Breast epithelium (tissue), 4 donors: ENCODE results near the gene ANKK1. TPM values are rescaled to one million over a fixed set of nuclear protein-coding genes. Genes with fewer than 3 reads are reported as not detected.

Experiments
- DNase-seq, 2 donors: peaks; one replicate each; pipeline ENCODE4 v3.0.0-alpha.2; 2019; ENCODE audit warnings: low spot score in 2 of 2
- H3K27ac ChIP-seq, 2 donors: fragments of 200-600 bp; sonication (generic) in 1 of 2; one replicate each; pipeline ENCODE4 v1.5.1; 2016 to 2019; ENCODE audit warnings: mild to moderate bottlenecking in 1 of 2
- H3K27me3 ChIP-seq, 2 donors: fragments of 200-600 bp; sonication (generic) in 1 of 2; one replicate each; pipeline versions ENCODE4 v1.5.1 to v1.6.0; 2017 to 2019; ENCODE audit warnings: control low read depth in 1 of 2, mild to moderate bottlenecking in 1 of 2
- H3K36me3 ChIP-seq: fragments of 200-600 bp; one replicate; pipeline ENCODE4 v1.5.1; 2019
- H3K4me1 ChIP-seq, 2 donors: fragments of 200-600 bp; sonication (generic); one replicate each; pipeline ENCODE4 v1.5.1; 2016 to 2019; ENCODE audit warnings: control low read depth in 1 of 2
- H3K4me3 ChIP-seq, 3 donors: fragments of 200-600 bp; sonication (generic); 1 replicate in 2 of 3; 2 replicates in 1 of 3; pipeline ENCODE4 v1.5.1; 2016 to 2019; ENCODE audit warnings: mild to moderate bottlenecking in 3 of 3, moderate library complexity in 2 of 3
- H3K9me3 ChIP-seq, 2 donors: fragments of 200-600 bp; sonication (generic) in 1 of 2; one replicate each; pipeline ENCODE4 v1.5.1; 2016 to 2019; ENCODE audit warnings: control low read depth in 1 of 2
- POLR2A ChIP-seq: fragments of 450-650 bp; IDR thresholded peaks from one replicate; pipeline ENCODE4 v1.6.1; 2016; ENCODE audit warnings: antibody characterized with exemption, mild to moderate bottlenecking, moderate library complexity
- POLR2AphosphoS5 ChIP-seq, 3 donors: sonication (generic); formaldehyde crosslinking; IDR thresholded peaks; one replicate each; pipeline ENCODE4 v1.6.1; 2017; ENCODE audit warnings: antibody characterized with exemption in 3 of 3
- intact Hi-C: fragments of 100-400 bp; cut with DNase I; formaldehyde crosslinking; loops from one replicate; pipeline ENCODE4 v1.15.1; 2023; ENCODE audit warnings: low total_unique reads
- total RNA-seq, 3 donors: library from RNA; depleted of rRNA; stranded (reverse); fragments of >200 nt; gene quantifications; one replicate each; pipeline ENCODE4 v1.1.0, GENCODE V29; 2016
- TF ChIP-seq, protein P1 (sequence below), 3 donors: fragments of 450-650 bp; IDR thresholded peaks; one replicate each; pipeline ENCODE4 v1.5.1; 2016 to 2017; ENCODE audit warnings: antibody characterized with exemption in 3 of 3, mild to moderate bottlenecking in 3 of 3, moderate library complexity in 3 of 3

ANKK1 gene
- total RNA-seq, 3 donors from 2014 or later: 1.4 to 3.4 (median 1.6) TPM

DNA sequence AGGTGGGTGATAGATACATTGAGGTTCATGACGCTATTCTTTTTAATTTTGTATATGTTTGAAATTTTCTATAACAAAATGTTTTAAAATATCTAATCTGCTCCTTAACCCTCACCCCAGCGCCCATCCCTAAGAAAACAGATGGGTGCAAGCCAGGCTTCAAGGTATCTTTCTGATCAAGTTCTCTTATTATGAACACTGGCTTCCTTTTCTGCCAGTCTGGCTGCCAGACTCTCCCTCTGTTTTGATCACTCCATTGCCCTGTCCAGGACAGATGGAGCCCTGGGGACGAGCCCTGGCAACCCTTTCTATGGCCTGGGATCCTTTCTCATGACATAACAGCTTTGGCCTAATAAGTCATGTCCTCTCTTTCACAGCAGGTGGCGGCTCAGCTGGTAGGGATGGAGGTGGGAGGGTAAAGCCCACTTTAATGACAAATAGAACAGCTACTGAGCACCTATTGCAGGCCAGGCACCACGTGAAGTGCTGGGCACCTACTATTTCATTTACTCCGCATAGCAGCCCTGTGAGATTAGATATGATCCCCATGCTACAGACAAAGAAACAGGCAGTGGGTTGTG, 49.2 kb downstream of the ANKK1 start:
- no peak for DNase-seq
- H3K27me3 ChIP-seq: no peaks in the 10 kb centered on the region
- no peaks in the 10 kb centered on the region for H3K36me3 ChIP-seq
- intact Hi-C loops: no loop called here
- no peaks in the 10 kb centered on the region for H3K4me1 ChIP-seq
- H3K9me3 ChIP-seq: no peaks in the 10 kb centered on the region
- TF ChIP-seq, protein P1, sequence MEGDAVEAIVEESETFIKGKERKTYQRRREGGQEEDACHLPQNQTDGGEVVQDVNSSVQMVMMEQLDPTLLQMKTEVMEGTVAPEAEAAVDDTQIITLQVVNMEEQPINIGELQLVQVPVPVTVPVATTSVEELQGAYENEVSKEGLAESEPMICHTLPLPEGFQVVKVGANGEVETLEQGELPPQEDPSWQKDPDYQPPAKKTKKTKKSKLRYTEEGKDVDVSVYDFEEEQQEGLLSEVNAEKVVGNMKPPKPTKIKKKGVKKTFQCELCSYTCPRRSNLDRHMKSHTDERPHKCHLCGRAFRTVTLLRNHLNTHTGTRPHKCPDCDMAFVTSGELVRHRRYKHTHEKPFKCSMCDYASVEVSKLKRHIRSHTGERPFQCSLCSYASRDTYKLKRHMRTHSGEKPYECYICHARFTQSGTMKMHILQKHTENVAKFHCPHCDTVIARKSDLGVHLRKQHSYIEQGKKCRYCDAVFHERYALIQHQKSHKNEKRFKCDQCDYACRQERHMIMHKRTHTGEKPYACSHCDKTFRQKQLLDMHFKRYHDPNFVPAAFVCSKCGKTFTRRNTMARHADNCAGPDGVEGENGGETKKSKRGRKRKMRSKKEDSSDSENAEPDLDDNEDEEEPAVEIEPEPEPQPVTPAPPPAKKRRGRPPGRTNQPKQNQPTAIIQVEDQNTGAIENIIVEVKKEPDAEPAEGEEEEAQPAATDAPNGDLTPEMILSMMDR (IDR thresholded peaks at IDR 0.05): no peak
- TF ChIP-seq POLR2A (no peak), POLR2AphosphoS5 (IDR thresholded peaks at IDR 0.05) (no peak)
- no peak overlapping the region for H3K4me3 ChIP-seq
- H3K27ac ChIP-seq: peak overlapping the region; percentile 70 to 76

DNA sequence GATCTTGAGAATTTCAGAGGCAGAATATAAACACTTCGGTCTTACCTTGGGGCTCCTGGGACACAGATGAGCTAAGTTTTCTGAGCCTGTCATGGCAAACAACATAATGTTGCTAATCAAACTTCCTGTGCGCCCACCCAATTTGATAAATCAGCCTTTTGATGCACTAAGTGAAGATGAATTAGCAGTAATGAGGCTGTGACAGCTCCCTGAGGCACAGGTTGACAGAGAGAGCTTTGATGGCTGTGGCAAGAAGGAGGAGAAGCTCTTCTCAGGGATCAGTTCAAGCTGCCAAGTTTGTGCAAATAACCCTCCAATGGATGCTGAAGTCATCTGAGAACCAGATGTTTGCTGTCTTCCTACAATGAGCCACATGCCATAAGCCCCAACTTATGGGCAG, 53.2 kb downstream of the ANKK1 start:
- Histone ChIP-seq H3K4me3 (no peak overlapping the region), H3K4me1 (no peaks in the 10 kb centered on the region), H3K27me3 (no peaks in the 10 kb centered on the region), H3K9me3 (no peaks in the 10 kb centered on the region), H3K36me3 (no peaks in the 10 kb centered on the region), H3K27ac (no peak overlapping the region)
- DNase-seq: no peak
- TF ChIP-seq POLR2A (no peak), POLR2AphosphoS5 (IDR thresholded peaks at IDR 0.05) (no peak)
- TF ChIP-seq, protein P1 (IDR thresholded peaks at IDR 0.05): no peak
- intact Hi-C loops: no loop called here

DNA sequence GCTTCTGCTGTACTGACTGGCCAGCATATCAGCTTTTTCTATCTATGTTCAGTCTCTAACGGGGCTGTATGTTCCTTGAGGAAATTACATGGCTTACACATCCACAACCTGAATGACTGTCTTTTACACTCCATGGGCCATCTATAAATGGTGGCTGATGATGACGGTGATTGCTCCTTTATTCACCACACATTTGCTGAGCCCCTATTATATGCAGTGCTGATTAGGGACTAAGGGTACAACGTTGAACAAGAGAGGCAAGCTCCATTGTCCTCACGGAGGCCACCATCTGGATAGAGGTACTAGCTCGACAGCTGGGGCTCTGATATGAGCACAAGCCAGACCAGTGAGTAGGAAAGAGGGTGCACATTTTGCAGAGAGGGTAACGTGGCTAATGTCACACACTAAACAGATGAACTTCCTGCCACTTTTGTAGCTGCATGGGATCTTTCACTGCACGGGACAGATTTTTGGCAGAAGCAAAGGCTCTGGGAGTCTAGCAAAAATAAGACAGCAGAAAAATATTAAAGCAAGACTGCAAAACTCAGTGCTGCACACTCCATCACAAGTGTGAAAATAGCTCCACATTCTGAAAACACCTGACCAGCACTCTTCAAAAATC, 57.0 kb downstream of the ANKK1 start:
- no peak overlapping the region for H3K27ac ChIP-seq
- H3K4me3 ChIP-seq: no peak overlapping the region
- intact Hi-C loops: no loop called here
- H3K27me3 ChIP-seq: no peaks in the 10 kb centered on the region
- no peaks in the 10 kb centered on the region for H3K36me3 ChIP-seq
- no peaks in the 10 kb centered on the region for H3K9me3 ChIP-seq
- no peaks in the 10 kb centered on the region for H3K4me1 ChIP-seq
- TF ChIP-seq POLR2AphosphoS5 (IDR thresholded peaks at IDR 0.05) (no peak), POLR2A (no peak)
- TF ChIP-seq, protein P1 (IDR thresholded peaks at IDR 0.05): no peak
- DNase-seq: no peak

DNA sequence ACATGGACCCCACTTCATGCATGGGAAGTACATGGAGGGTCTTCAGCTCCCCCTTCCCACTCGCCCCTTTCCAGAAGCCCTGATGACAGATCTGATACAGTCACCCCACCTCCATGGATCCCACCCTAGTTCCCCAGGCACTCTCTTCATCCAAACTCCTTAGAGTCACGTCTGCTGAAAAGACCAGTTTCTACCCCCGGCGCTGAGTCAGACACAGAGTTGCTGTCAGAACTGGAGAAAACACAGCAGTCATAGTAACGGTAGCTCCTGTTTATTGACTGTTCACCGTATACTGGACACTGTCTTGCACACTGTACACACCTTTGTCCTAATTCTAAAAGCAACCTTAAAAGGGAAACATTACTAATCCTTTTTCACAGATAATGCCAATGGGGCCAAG, 58.5 kb downstream of the ANKK1 start:
- Histone ChIP-seq H3K9me3 (no peaks in the 10 kb centered on the region), H3K27me3 (no peaks in the 10 kb centered on the region), H3K4me3 (no peak overlapping the region), H3K36me3 (no peaks in the 10 kb centered on the region), H3K27ac (peak overlapping the region; percentile 6 to 32), H3K4me1 (no peaks in the 10 kb centered on the region)
- DNase-seq: no peak
- TF ChIP-seq POLR2AphosphoS5 (IDR thresholded peaks at IDR 0.05): no peak
- TF ChIP-seq, protein P1 (IDR thresholded peaks at IDR 0.05): no peak
- TF ChIP-seq POLR2A: no peak
- intact Hi-C loops: no loop called here

DNA sequence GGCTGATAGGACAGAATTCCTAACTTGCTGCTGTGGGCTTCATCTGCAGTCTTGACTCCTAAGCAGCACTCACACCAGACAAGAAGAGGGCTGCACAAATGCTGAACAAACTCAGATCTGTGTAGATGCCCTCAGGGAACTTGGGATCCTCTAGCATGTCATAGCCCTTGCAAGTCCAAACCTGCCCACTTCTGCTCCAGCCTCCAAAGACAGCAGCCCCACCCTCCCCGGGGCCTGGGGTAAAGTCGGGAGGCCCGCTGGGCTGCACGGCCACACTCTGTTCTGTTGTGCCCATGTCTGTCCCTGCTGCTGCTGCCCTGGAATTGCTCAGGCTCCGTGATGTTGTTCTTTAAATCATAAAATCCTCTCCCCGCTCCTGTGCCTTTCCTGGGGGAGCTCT, 59.4 kb downstream of the ANKK1 start:
- no peaks in the 10 kb centered on the region for H3K4me1 ChIP-seq
- H3K9me3 ChIP-seq: no peaks in the 10 kb centered on the region
- no peak overlapping the region for H3K4me3 ChIP-seq
- H3K36me3 ChIP-seq: no peaks in the 10 kb centered on the region
- H3K27ac ChIP-seq: peak overlapping the region in 1 of 2 donors; percentile 32
- peak in 1 of 2 donors; percentile 76 for DNase-seq
- TF ChIP-seq, protein P1 (IDR thresholded peaks at IDR 0.05): no peak
- no peak for TF ChIP-seq POLR2A
- no peak for TF ChIP-seq POLR2AphosphoS5 (IDR thresholded peaks at IDR 0.05)
- H3K27me3 ChIP-seq: no peaks in the 10 kb centered on the region
- intact Hi-C loops: no loop called here
